PC-3 (cell line): ENCODE results near the gene TPM4. TPM values are rescaled to one million over a fixed set of nuclear protein-coding genes. Genes with fewer than 3 reads are reported as not detected.
"Not testable (repeated sequence)": the region's sequence is repeated elsewhere in the genome, so short reads cannot be mapped to it uniquely, and the experiment has no call there.

ENCODE experiments used
- ATAC-seq: fragments of 200-7000 bp; cut with Tn5 transposase; 2 replicates; pipeline ENCODE4 v1.9.1; 2020; ENCODE audit warnings: mild to moderate bottlenecking, moderate library complexity
- BruUV-seq: library from RNA; stranded (reverse); fragments of 400-500 nt; replicated peaks from 2 replicates; lab custom pipeline; 2021; lab: Mats Ljungman, UMichigan
- CTCF ChIA-PET: fragments of 300-600 bp; sonication (Branson Sonifier 250); formaldehyde crosslinking; loops from one replicate; lab custom pipeline; 2022; ENCODE audit warnings: antibody characterized with exemption; lab: Charles Lee
- POLR2A ChIA-PET: fragments of 300-600 bp; sonication (Branson Sonifier 250); formaldehyde crosslinking; loops from one replicate; lab custom pipeline; 2022; ENCODE audit warnings: antibody characterized with exemption; ENCODE audit not compliant: unreplicated experiment; lab: Charles Lee
- DNase-seq: peaks from one replicate; pipeline ENCODE4 v3.0.0-alpha.2; 2015
- H2AFZ ChIP-seq: fragments of 300-600 bp; sonication (generic); 2 replicates; pipeline ENCODE4 v1.6.0; 2016; ENCODE audit warnings: antibody characterized with exemption, low read length
- H3F3A ChIP-seq: fragments of 300-600 bp; sonication (generic); one replicate; pipeline ENCODE4 v1.6.0; 2017; ENCODE audit warnings: antibody characterized with exemption, low read length, control low read depth, mild to moderate bottlenecking; ENCODE audit not compliant: unreplicated experiment
- H3K27ac ChIP-seq: fragments of 300-600 bp; sonication (generic); 2 replicates; pipeline ENCODE4 v1.5.1; 2016; ENCODE audit warnings: mild to moderate bottlenecking, low read length
- H3K27me3 ChIP-seq: fragments of 300-600 bp; sonication (generic); 2 replicates; pipeline ENCODE4 v1.6.1; 2016; ENCODE audit warnings: low read length, mixed read lengths
- H3K36me3 ChIP-seq: fragments of 300-600 bp; sonication (generic); 2 replicates; pipeline ENCODE4 v1.6.1; 2016; ENCODE audit warnings: low read depth, mixed run types, low read length, mixed read lengths
- H3K4me1 ChIP-seq: fragments of 300-600 bp; sonication (generic); 2 replicates; pipeline ENCODE4 v1.5.1; 2016; ENCODE audit warnings: low read length; ENCODE audit not compliant: insufficient read depth
- H3K4me2 ChIP-seq: fragments of 300-600 bp; sonication (generic); 2 replicates; pipeline ENCODE4 v1.6.0; 2016; ENCODE audit warnings: low read length
- H3K4me3 ChIP-seq: fragments of 300-600 bp; sonication (generic); 2 replicates; pipeline ENCODE4 v1.5.1; 2016; ENCODE audit warnings: mild to moderate bottlenecking, low read length, mixed read lengths
- H3K79me2 ChIP-seq: fragments of 300-600 bp; sonication (generic); 2 replicates; pipeline ENCODE4 v1.6.1; 2017; ENCODE audit warnings: low read length, mixed read lengths
- H3K9ac ChIP-seq: fragments of 300-600 bp; sonication (generic); 2 replicates; pipeline ENCODE4 v1.6.0; 2016; ENCODE audit warnings: mild to moderate bottlenecking, low read length
- H3K9me2 ChIP-seq: fragments of 300-600 bp; sonication (generic); replicated peaks from 2 replicates; pipeline ENCODE4 v1.6.1; 2016; ENCODE audit warnings: mixed run types, low read length, mixed read lengths
- H3K9me3 ChIP-seq: fragments of 300-600 bp; sonication (generic); 2 replicates; pipeline ENCODE4 v1.6.1; 2016; ENCODE audit warnings: low read length, mixed read lengths
- H4K20me1 ChIP-seq: fragments of 300-600 bp; sonication (generic); 2 replicates; pipeline ENCODE4 v1.6.1; 2016; ENCODE audit warnings: low read length, mixed read lengths
- EZH2 ChIP-seq: fragments of 300-600 bp; sonication (generic); IDR thresholded peaks from one replicate; pipeline ENCODE4 v1.6.1; 2017; ENCODE audit warnings: antibody characterized with exemption, mild to moderate bottlenecking, low read length; ENCODE audit not compliant: unreplicated experiment
- EZH2phosphoT487 ChIP-seq: fragments of 300-600 bp; sonication (generic); IDR thresholded peaks from 2 replicates; pipeline ENCODE4 v1.6.1; 2018; ENCODE audit warnings: mild to moderate bottlenecking, antibody characterized with exemption, low read length, borderline replicate concordance
- intact Hi-C: fragments of 100-400 bp; cut with micrococcal nuclease; formaldehyde crosslinking; loops from 2 replicates; pipeline ENCODE4 v1.9.0; 2023
- total RNA-seq: library from RNA; depleted of rRNA; stranded (reverse); fragments of >200 nt; gene quantifications from 2 replicates; pipeline ENCODE4 v1.2.3, GENCODE V29; 2014
- TF ChIP-seq, protein P1 (sequence below): fragments of 300-600 bp; sonication (generic); conservative IDR thresholded peaks from 2 replicates; pipeline ENCODE4 v1.5.1; 2017; ENCODE audit warnings: antibody characterized with exemption, low read depth, mild to moderate bottlenecking, low read length

Gene TPM4
- total RNA-seq, 1 experiment from 2014 or later: 135 TPM

DNA sequence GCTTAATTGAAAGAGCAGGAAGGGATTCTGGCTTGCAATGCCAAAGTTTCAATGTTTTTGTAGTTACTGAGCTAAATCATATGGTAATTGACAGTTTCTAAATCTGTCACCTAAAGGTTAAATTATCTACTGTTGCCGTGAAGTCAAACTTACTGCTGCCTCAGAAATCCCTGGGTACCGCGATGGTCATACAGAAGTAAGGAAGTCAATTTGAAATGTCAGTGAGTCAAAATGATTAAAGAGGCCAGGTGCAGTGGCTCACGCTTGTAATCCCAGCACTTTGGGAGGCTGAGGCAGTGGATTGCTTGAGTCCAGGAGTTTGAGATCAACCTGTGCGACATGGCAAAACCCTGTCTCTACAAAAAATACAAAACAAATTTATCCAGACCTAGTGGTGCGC is 48.8 kb upstream of the TPM4 start:
- TF ChIP-seq EZH2phosphoT487 (no peak), EZH2 (no peak)
- TF ChIP-seq, protein P1, sequence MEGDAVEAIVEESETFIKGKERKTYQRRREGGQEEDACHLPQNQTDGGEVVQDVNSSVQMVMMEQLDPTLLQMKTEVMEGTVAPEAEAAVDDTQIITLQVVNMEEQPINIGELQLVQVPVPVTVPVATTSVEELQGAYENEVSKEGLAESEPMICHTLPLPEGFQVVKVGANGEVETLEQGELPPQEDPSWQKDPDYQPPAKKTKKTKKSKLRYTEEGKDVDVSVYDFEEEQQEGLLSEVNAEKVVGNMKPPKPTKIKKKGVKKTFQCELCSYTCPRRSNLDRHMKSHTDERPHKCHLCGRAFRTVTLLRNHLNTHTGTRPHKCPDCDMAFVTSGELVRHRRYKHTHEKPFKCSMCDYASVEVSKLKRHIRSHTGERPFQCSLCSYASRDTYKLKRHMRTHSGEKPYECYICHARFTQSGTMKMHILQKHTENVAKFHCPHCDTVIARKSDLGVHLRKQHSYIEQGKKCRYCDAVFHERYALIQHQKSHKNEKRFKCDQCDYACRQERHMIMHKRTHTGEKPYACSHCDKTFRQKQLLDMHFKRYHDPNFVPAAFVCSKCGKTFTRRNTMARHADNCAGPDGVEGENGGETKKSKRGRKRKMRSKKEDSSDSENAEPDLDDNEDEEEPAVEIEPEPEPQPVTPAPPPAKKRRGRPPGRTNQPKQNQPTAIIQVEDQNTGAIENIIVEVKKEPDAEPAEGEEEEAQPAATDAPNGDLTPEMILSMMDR: no peak
- H2AFZ ChIP-seq: no peak overlapping the region
- no peak overlapping the region for H3K4me3 ChIP-seq
- POLR2A ChIA-PET: no interaction called here
- CTCF ChIA-PET: no interaction called here
- no peak overlapping the region for H3K27ac ChIP-seq
- no peaks in the 10 kb centered on the region for H3K36me3 ChIP-seq
- H3K79me2 ChIP-seq: no peaks in the 10 kb centered on the region
- H3K4me1 ChIP-seq: no peaks in the 10 kb centered on the region
- ATAC-seq (no peak), DNase-seq (no peak)
- no peaks in the 10 kb centered on the region for H4K20me1 ChIP-seq
- H3K9me3 ChIP-seq: no peaks in the 10 kb centered on the region
- no peaks in the 10 kb centered on the region for H3K9me2 ChIP-seq
- no peaks in the 10 kb centered on the region for H3F3A ChIP-seq
- H3K27me3 ChIP-seq: no peaks in the 10 kb centered on the region
- no TSS peak for BruUV-seq
- H3K9ac ChIP-seq: no peak overlapping the region
- intact Hi-C loops: loop anchor here (10.0 kb wide), 1 partner anchor 403 kb away; no protein-coding TSS in a partner anchor
- no peak overlapping the region for H3K4me2 ChIP-seq

DNA sequence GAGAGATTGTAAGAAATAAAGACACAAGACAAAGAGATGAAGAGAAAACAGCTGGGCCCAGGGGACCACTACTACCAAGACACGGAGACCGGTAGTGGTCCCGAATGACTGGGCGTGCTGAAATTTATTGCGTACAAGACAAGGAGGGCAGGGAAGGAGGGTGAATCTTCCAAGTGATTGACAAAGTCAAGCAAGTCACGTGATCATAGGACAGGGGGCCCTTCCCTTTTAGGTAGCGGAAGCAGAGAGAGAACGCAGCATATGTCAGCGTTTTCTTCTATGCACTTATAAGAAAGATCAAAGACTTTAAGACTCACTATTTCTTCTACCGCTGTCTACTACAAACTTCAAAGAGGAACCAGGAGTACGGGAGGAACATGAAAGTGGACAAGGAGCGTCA is 46.1 kb upstream of the TPM4 start:
- H3K4me1 ChIP-seq, DNase-seq, H3K27me3 ChIP-seq, H3K4me3 ChIP-seq, CTCF ChIA-PET, POLR2A ChIA-PET, H3K4me2 ChIP-seq, H3K36me3 ChIP-seq, intact Hi-C loops, H3K79me2 ChIP-seq, H3K27ac ChIP-seq, H4K20me1 ChIP-seq, H3K9me3 ChIP-seq, ATAC-seq, H2AFZ ChIP-seq, H3F3A ChIP-seq, H3K9ac ChIP-seq, H3K9me2 ChIP-seq, BruUV-seq: not testable (repeated sequence)

DNA sequence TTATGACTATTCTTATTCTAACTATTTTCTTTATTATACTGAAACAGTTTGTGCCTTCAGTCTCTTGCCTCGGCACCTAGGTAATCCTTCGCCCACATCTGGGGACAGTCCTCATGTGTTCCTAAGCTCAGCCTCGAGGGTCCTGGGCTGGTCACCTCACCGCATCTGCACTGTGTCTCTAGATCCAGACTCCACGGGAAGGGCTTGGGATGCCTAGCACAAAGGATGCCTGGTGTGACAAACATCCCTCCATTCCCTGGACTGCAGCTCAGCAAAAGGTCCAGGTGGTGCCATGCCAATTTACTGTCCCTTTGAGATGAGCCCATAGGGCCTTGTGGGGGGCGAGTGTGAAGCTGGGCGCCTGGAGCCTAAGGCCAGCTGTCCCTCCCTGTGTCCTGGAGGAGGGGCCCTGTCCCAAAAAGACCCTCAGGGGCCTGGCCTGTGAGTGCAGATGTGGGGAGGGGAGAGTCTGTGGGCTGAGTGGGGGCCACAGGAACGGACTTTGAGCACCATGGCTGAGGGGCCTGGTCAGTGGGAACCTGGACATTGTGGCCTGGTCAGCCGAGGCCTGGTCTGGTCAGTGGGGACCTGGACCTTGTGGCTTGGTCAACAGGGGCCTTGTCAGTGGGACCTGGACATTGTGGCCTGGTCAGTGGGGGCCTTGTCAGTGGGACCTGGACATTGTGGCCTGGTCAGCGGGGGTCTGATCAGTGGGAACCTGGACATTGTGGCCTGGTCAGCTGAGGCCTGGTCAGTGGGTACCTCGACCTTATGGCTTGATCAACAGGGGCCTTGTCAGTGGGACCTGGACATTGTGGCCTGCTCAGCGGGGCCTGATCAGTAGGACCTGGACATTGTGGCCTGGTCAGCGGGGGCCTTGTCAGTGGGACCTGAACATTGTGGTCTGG is 45.1 kb upstream of the TPM4 start:
- BruUV-seq: no TSS peak
- DNase-seq (no peak), ATAC-seq (no peak)
- H3F3A ChIP-seq: no peaks in the 10 kb centered on the region
- no peak overlapping the region for H3K4me3 ChIP-seq
- H3K4me2 ChIP-seq: no peak overlapping the region
- no peak overlapping the region for H3K27ac ChIP-seq
- no peaks in the 10 kb centered on the region for H3K9me3 ChIP-seq
- H2AFZ ChIP-seq: no peak overlapping the region
- TF ChIP-seq EZH2 (no peak), EZH2phosphoT487 (no peak)
- TF ChIP-seq, protein P1: no peak
- H3K9me2 ChIP-seq: no peaks in the 10 kb centered on the region
- H3K79me2 ChIP-seq: no peaks in the 10 kb centered on the region
- H4K20me1 ChIP-seq: no peaks in the 10 kb centered on the region
- H3K9ac ChIP-seq: no peak overlapping the region
- no peaks in the 10 kb centered on the region for H3K27me3 ChIP-seq
- intact Hi-C loops: no loop called here
- no peaks in the 10 kb centered on the region for H3K4me1 ChIP-seq
- POLR2A ChIA-PET: no interaction called here
- no peaks in the 10 kb centered on the region for H3K36me3 ChIP-seq
- CTCF ChIA-PET: no interaction called here
